HG02885 (cell line): Measurements from ENCODE around the gene CGB7.
"Not testable (repeated sequence)": the region's sequence is repeated elsewhere in the genome, so short reads cannot be mapped to it uniquely, and the experiment has no call there.

Experiments
- ATAC-seq: cut with Tn5 transposase; IDR thresholded peaks from one replicate; pipeline ENCODE4 v1.9.1; 2021; ENCODE audit warnings: mild to moderate bottlenecking; ENCODE audit not compliant: unreplicated experiment, poor library complexity

Gene CGB7

DNA sequence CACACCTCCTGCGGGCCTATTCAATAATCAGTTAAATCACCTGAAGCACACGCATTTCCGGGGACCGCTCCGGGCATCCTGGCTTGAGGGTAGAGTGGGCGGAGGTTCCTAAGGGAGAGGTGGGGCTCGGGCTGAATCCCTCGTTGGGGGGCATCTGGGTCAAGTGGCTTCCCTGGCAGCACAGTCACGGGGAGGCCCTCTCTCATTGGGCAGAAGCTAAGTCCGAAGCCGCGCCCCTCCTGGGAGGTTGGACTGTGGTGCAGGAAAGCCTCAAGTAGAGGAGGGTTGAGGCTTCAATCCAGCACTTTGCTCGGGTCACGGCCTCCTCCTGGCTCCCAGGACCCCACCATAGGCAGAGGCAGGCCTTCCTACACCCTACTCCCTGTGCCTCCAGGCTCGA is 14.0 kb downstream of the CGB7 start, which contains the start of gene CGB5:
TSS of gene CGB5 (plus strand) at position 301 of the 400 bp plus-strand sequence. CDS start 362 bp downstream, outside the sequence.
- not testable (repeated sequence) for ATAC-seq

DNA sequence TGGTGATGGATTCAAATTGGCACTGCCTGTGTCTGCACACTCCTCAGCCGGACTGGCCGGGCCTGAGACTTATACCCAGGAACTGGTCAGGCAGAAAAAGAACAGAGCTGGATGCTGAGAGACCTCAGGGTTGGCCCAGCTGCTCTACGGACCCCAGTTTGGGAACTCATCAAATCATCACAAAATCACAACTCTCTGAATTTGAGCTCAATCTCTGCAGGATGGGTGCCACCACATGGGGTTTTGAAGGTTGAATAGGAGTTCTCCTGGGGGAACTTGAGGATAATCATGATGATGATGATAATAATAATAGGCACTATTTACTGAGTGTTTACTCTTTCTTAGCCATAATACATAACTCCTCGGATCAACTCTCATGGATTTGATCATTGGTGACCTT is 14.9 kb downstream of the CGB7 start:
- not testable (repeated sequence) for ATAC-seq

DNA sequence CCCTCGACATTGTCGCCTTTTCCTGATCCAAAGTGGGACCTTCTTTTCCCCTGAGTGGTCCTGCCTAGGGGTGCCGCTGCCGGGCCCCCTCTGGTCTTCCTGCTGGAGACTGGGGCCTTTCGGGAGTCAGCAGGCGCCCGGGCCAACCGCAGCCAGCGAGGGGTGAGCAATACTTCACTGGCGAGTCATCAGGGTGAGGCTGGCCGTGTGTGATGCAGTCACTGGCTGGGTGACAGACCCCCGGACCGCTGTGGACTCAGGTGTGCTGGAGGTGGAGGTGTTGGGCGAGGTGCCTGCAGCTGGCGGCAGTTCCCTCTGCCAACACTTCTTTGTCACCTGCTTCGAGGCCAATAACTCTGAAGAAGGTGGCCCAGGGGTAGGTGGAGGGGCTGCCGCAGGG is 15.4 kb downstream of the CGB7 start:
- no peak for ATAC-seq

DNA sequence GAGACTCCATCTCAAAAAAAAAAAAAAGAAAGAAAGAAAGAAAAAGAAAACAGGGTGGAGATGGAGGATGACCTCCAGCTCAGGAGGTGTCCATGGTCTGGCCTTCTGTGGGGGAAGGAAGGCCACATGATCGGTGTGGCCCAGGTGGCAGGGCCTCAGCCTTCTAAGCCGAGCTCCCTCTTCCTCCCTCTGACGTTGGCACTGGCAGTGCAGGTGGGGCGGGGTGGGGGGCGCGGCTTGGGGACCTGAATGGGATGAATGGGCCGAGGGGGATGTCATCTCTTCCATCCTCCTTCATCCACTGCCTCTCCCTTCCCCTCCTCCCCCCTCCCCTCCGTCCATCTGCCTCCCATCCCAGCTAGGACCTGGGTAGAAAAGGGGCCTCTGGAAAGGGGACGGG is 17.8 kb downstream of the CGB7 start:
- not testable (repeated sequence) for ATAC-seq

DNA sequence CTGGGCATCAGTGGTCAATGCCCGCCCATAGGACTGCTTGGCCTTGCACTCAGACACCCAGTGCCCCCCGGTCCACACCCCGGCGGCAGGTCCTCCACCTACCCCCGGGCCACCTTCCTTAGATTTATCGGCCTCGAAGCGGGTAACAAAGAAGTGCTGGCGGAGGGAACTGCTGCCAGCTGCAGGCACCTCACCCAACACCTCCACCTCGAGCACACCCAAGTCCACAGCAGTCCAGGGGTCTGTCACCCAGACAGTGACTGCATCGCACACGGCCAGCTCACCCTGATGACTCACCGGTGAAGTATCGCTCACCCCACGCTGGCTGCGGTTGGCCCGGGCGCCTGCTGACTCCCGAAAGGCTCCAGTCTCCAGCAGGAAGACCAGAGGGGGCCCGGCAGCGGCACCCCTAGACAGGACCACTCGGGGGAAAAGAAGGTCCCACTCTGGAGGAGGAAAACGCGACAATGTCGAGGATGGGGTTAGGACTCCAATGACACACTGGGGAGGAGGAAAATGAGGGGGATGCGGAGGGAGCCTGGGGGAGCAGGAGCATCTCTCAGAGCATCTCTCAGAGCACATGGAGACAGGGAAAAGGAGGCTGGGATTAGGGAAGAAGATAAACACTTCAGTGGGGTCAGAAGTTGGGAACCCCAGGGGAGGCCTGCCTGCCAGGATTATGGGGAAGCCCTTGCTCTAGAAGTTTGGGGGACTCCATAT is 18.8 kb downstream of the CGB7 start:
- ATAC-seq: not testable (repeated sequence)

DNA sequence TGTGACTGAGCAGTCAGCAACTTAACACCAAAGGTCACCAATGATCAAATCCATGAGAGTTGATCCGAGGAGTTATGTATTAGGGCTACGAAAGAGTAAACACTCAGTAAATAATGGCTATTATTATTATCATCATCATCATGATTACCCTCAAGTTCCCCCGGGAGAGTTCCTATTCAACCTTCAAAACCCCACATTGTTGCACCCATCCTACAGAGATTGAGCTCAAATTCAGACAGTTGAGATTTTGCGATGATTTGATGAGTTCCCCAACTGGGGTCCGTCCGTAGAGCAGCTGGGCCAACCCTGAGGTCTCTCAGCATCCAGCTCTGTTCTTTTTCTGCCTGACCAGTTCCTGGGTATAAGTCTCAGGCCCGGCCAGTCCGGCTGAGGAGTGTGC is 19.4 kb downstream of the CGB7 start:
- ATAC-seq: not testable (repeated sequence)

DNA sequence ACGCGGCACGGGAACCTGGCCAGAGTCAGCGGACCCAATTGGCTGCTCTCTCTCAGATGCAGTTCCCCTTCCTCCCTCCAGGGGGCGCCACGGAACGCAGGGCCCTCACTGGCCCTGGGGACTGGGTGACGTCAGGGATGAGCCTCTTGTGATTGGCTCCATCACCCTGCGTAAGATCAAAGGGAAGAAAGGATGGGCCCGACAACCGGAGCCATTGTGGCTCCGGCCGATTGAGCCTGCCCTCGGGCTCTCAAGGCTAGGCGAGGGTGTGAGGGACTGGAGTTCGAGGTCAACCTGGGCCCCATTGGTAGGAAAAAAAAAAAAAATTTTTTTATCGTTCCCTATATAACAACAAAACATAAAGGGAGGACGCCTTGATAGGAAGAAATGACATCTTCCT is 20.7 kb downstream of the CGB7 start, which contains the start of gene CGB1:
TSS of gene CGB1 (minus strand) at position 81 of the 400 bp plus-strand sequence. CDS start 184 bp downstream, outside the sequence.
- not testable (repeated sequence) for ATAC-seq

DNA sequence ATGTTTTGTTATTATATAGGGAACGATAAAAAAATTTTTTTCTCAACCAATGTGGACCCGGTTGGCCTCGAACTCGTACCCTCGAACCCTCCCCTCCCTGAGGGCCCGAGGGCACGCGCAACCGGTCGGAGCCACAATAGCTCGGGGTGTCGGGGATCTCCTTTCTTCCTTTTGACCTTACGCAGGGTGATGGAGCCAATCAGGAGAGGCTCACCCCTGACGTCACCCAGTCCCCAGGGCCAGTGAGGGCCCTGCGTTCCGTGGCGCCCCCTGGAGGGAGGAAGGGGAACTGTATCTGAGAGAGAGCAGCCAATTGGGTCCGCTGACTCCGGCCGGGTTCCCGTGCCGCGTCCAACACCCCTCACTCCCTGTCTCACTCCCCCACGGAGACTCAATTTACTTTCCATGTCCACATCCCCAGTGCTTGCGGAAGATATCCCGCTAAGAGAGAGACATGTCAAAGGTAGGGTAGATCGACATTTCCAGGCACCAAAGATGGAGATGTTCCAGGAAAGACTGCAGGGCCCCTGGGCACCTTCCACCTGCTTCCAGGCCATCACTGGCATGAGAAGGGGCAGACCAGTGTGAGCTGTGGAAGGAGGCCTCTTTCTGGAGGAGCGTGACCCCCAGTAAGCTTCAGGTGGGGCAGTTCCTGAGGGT is 25.8 kb downstream of the CGB7 start, which contains the start of gene CGB2:
TSS of gene CGB2 (plus strand) at position 249 of the 660 bp plus-strand sequence. CDS start at position 455, 206 bp downstream.
- not testable (repeated sequence) for ATAC-seq

DNA sequence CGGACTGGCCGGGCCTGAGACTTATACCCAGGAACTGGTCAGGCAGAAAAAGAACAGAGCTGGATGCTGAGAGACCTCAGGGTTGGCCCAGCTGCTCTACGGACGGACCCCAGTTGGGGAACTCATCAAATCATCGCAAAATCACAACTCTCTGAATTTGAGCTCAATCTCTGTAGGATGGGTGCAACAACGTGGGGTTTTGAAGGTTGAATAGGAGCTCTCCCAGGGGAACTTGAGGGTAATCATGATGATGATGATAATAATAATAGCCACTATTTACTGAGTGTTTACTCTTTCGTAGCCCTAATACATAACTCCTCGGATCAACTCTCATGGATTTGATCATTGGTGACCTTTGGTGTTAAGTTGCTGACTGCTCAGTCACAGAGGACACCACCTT is 27.2 kb downstream of the CGB7 start:
- ATAC-seq: not testable (repeated sequence)

DNA sequence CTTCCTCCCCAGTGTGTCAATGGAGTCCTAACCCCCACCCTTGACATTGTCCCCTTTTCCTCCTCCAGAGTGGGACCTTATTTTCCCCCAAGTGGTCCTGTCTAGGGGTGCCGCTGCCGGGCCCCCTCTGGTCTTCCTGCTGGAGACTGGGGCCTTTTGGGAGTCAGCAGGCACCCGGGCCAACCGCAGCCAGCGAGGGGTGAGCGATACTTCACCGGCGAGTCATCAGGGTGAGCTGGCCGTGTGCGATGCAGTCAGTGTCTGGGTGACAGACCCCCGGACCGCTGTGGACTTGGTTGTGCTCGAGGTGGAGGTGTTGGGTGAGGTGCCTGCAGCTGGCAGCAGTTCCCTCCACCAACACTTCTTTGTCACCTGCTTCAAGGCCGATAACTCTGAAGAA is 27.8 kb downstream of the CGB7 start:
- not testable (repeated sequence) for ATAC-seq

DNA sequence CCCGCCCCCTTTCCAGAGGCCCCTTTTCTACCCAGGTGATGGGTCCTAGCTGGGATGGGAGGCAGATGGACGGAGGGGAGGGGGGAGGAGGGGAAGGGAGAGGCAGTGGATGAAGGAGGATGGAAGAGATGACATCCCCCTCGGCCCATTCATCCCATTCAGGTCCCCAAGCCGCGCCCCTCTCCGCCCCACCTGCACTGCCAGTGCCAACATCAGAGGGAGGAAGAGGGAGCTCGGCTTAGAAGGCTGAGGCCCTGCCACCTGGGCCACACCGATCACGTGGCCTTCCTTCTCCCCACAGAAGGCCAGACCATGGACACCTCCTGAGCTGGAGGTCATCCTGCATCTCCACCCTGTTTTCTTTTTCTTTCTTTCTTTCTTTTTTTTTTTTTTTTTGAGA is 28.9 kb downstream of the CGB7 start:
- not testable (repeated sequence) for ATAC-seq

DNA sequence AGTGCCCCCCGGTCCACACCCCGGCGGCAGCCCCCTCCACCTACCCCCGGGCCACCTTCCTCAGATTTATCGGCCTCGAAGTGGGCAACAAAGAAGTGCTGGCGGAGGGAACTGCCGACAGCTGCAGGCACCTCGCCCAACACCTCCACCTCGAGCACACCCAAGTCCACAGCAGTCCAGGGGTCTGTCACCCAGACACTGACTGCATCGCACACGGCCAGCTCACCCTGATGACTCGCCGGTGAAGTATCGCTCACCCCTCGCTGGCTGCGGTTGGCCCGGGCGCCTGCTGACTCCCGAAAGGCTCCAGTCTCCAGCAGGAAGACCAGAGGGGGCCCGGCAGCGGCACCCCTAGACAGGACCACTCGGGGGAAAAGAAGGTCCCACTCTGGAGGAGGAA is 31.9 kb downstream of the CGB7 start:
- ATAC-seq: not testable (repeated sequence)

DNA sequence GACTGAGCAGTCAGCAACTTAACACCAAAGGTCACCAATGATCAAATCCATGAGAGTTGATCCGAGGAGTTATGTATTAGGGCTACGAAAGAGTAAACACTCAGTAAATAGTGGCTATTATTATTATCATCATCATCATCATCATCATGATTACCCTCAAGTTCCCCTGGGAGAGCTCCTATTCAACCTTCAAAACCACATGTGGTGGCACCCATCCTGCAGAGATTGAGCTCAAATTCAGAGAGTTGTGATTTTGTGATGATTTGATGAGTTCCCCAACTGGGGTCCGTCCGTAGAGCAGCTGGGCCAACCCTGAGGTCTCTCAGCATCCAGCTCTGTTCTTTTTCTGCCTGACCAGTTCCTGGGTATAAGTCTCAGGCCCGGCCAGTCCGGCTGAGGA is 32.5 kb downstream of the CGB7 start:
- not testable (repeated sequence) for ATAC-seq

DNA sequence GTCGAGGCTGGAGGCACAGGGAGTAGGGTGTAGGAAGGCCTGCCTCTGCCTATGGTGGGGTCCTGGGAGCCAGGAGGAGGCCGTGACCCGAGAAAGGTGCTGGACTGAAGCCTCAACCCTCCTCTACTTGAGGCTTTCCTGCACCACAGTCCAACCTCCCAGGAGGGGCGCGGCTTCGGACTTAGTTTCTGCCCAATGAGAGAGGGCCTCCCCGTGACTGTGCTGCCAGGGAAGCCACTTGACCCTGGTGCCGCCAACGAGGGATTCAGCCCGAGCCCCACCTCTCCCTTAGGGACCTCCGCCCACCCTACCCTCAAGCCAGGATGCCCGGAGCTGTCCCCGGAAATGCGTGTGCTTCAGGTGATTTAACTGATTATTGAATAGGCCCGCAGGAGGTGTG is 33.3 kb downstream of the CGB7 start, which contains the start of gene CGB3:
TSS of gene CGB3 (minus strand) at position 101 of the 400 bp plus-strand sequence. CDS start 362 bp downstream, outside the sequence.
- not testable (repeated sequence) for ATAC-seq

DNA sequence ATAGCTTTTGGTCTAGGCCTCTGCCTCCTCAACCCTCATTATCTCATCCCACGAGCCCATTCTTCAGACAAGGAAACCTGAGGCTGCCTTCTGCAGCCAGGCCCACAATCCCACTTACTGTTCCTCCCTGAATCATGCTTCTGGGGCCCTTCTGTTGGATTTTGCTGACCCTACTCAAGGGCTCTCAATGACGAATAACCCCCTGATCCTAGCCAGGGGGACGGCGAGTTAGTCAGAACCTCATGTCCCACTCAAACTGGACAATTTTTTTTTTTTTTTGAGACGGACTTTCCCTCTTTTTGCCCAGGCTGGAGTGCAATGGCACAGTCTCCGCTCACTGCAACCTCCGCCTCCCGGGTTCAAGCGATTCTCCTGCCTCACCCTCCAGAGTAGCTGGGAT is 35.4 kb downstream of the CGB7 start:
- no peak for ATAC-seq

DNA sequence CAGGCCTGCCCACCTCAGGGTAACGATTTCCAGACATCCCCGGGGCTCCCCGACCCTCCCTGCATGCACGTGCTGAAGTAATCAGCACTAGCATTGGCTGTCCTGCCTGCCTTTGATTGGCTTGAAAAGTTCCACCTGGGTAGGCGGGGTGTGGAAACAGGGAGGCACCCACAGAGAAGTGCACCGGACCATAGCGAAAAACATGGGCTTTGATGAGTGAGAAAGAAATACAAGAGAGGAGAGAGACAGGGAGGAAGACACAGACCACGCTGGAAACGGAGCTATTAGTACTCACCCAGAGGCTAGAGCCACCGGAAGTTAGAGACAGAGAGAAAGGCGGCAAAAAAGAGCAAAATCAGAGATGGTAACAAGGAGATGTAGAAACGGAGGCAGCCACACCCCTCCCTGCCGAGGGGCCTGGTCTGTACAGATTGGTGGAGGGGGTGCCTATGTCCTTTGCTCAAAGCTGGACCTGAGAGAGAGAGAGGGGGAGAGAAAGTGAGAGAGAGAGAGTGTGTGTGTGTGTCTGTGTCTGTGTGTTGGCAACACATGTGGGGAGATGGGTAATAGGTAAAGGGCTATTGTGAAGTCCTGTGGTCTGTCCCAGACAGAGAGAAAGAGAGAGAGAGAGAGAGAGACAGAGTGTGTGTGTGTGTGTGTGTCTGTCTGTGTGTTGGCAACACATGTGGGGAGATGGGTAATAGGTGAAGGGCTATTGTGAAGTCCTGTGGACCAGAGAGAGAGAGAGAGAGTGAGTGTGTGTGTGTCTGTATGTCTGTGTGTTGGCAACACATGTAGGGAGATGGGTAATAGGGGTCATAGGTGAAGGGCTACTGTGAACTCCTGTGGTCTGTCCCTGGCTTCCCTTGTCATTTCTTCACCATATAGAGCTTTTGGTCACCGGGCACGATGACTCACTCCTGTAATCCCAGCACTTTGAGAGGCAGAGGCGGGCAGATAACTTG is 36.3 kb downstream of the CGB7 start:
- no peak for ATAC-seq

DNA sequence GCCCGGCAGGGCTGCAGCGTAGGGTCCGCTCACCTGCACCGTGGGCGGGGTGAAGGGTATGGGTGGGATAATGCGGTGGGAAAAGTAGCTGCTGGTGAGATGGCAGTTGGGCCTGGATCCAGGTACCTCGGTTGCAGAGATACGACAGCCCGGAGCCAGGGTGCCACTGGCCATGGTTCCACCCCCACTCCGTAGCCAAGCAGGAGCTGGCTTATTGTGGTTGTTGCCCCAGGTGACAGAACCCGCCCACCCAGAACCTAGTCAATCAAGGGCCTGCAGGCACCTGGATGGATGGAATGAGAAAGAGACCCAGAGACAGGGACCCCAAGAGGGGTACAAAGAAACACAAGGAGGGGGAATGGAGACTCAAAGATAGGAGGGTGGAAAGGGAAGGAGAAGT is 37.2 kb downstream of the CGB7 start:
- ATAC-seq: no peak

DNA sequence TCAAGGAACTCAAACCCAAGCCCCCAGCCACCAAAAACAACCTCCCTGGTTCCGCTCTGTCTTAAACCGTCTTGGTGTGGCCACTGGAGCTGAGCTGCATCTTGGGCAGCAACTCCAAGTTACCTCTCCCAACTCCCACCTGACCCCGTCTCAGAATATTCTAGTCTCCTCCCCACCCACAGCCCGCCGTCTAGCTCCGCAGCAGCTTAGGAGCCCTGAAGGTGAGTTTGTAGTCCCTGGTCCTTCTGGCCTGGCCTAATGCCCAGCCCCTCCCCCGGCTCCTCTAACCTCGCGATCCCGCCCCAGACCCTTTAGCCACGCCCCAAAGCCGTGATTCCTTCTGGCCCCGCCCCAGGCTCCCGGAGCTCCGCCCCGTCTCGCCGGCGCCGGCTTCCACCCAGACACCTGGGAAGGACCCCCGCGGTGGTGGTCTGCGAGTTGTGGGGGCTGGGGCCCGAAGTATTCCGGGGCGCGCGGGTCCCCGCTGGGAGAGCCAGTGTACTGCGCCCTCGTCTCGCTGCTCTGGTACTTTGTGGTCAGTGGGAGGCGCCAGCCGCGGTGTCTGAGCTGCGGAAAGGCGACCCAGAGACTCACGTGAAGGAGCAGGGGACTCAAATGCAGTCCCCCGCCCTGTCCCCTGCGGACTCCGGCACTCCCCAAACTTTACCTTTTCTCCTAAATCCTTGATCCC is 38.2 kb downstream of the CGB7 start:
- ATAC-seq: no peak

DNA sequence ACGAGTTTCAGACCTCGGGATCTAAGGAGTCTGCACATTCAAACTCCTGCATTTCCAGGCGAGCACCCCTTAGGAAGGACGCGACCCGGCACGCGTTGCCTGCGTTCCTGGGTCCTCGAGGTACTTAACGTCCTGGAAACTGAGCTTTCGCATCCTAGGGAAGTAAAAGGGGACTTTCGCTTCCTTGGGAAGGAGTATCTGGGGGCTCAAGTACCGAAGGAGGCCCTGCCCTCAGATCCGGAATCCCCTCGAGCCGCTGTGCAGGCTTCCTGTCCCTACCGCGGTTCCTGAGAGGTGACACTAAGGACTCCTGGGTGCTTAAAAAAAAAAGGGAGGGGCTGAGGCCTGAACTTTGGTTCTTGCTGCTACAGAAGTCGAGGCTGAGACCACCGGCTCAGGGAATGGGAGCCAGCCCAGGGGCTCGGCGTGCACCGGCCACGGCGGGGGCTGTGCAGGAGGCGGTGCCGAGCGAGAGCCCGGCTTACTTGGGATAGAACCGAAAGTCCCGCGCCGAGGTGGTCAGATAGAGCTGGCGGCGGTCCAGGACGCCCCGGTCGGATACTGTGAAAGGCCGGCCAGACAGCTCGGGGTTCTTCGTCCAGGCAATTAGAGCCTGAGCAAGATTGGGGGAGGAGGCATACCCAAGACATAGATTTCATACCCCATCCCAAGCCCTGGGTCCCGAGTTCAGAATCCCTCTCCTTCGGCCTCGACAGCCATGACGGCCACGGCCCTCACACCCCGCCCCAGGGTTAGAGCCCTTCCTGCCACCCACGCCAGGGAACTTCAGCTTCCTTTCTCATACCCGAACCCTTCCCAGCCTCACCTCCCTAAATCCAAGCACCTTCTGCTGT is 38.9 kb downstream of the CGB7 start:
- ATAC-seq: not testable (repeated sequence)
